Neuronal stem cell (in vitro differentiated cells): ENCODE results near the gene GPX1.

Experiments
- DNase-seq: peaks from one replicate; pipeline ENCODE4 v3.0.0-alpha.2; 2013; ENCODE audit warnings: low spot score
- H2AFZ ChIP-seq: one replicate; pipeline ENCODE4 v1.6.1; 2013; ENCODE audit warnings: mild to moderate bottlenecking, low read length, inconsistent platforms
- H2AK5ac ChIP-seq: 2 replicates; pipeline ENCODE4 v1.6.1; 2013; ENCODE audit warnings: low read depth, mild to moderate bottlenecking, inconsistent platforms, low read length, moderate library complexity, mixed read lengths
- H2BK120ac ChIP-seq: 2 replicates; pipeline ENCODE4 v1.6.1; 2013; ENCODE audit warnings: low read depth, mild to moderate bottlenecking, inconsistent platforms, low read length, moderate library complexity, mixed read lengths
- H2BK12ac ChIP-seq: one replicate; pipeline ENCODE4 v1.6.1; 2013; ENCODE audit warnings: low read length, inconsistent platforms
- H2BK15ac ChIP-seq: 2 replicates; pipeline ENCODE4 v1.6.1; 2013; ENCODE audit warnings: mild to moderate bottlenecking, low read length, inconsistent platforms, mixed read lengths
- H2BK5ac ChIP-seq: one replicate; pipeline ENCODE4 v1.6.1; 2013; ENCODE audit warnings: inconsistent platforms, mild to moderate bottlenecking, low read length, moderate library complexity
- H3K14ac ChIP-seq: one replicate; pipeline ENCODE4 v1.6.1; 2013; ENCODE audit warnings: low read length, inconsistent platforms
- H3K18ac ChIP-seq: 2 replicates; pipeline ENCODE4 v1.6.1; 2013; ENCODE audit warnings: low read length, inconsistent platforms
- H3K23ac ChIP-seq: 2 replicates; pipeline ENCODE4 v1.6.1; 2013; ENCODE audit warnings: low read depth, mild to moderate bottlenecking, mixed read lengths, low read length, inconsistent platforms; ENCODE audit not compliant: poor library complexity
- H3K27ac ChIP-seq: replicated peaks from 3 replicates; pipeline ENCODE4 v1.5.1; 2013; ENCODE audit warnings: low read length, inconsistent platforms
- H3K27me3 ChIP-seq, 3 experiments: 2 replicates each; pipeline ENCODE4 v1.6.1; 2013; ENCODE audit warnings: low read length in 3 of 3, mild to moderate bottlenecking in 2 of 3, inconsistent platforms in 1 of 3, low read depth in 1 of 3, mixed read lengths in 1 of 3, moderate library complexity in 1 of 3; ENCODE audit not compliant: control insufficient read depth in 3 of 3, insufficient read depth in 3 of 3
- H3K36me3 ChIP-seq, 2 donors: replicated peaks in 1 of 2; 2 replicates each; pipeline ENCODE4 v1.6.1; 2013; ENCODE audit warnings: low read length in 2 of 2; ENCODE audit not compliant: control insufficient read depth in 2 of 2, insufficient read depth in 2 of 2
- H3K4ac ChIP-seq: 2 replicates; pipeline ENCODE4 v1.6.1; 2013; ENCODE audit warnings: inconsistent platforms, mild to moderate bottlenecking, low read length, moderate library complexity
- H3K4me1 ChIP-seq, 2 donors: 1 replicate in 1 of 2; 2 replicates in 1 of 2; pipeline ENCODE4 v1.6.1; 2013; ENCODE audit warnings: low read length in 2 of 2, low read depth in 1 of 2; ENCODE audit not compliant: control insufficient read depth in 2 of 2, insufficient read depth in 1 of 2
- H3K4me2 ChIP-seq: one replicate; pipeline ENCODE4 v1.6.1; 2013; ENCODE audit warnings: mild to moderate bottlenecking, low read length, inconsistent platforms; ENCODE audit not compliant: insufficient read depth, poor library complexity, severe bottlenecking
- H3K4me3 ChIP-seq, 2 donors: 2 replicates each; pipeline ENCODE4 v1.5.1; 2013; ENCODE audit warnings: low read length in 2 of 2, mild to moderate bottlenecking in 2 of 2, inconsistent platforms in 1 of 2, moderate library complexity in 1 of 2
- H3K79me1 ChIP-seq: one replicate; pipeline ENCODE4 v1.6.1; 2013; ENCODE audit warnings: low read depth, mild to moderate bottlenecking, inconsistent platforms, low read length, moderate library complexity
- H3K9ac ChIP-seq: one replicate; pipeline ENCODE4 v1.6.1; 2013; ENCODE audit warnings: mild to moderate bottlenecking, low read depth, low read length, inconsistent platforms; ENCODE audit not compliant: poor library complexity
- H3K9me3 ChIP-seq, 2 donors: replicated peaks in 1 of 2; 2 replicates each; pipeline versions ENCODE3 to v1.6.1; 2013; ENCODE audit warnings: low read length in 2 of 2, mild to moderate bottlenecking in 2 of 2, inconsistent platforms in 1 of 2, low read depth in 1 of 2, mixed read lengths in 1 of 2, moderate library complexity in 1 of 2; ENCODE audit not compliant: control insufficient read depth in 2 of 2, insufficient read depth in 1 of 2
- H4K8ac ChIP-seq: one replicate; pipeline ENCODE4 v1.6.1; 2013; ENCODE audit warnings: low read depth, mild to moderate bottlenecking, inconsistent platforms, low read length, moderate library complexity
- H4K91ac ChIP-seq: one replicate; pipeline ENCODE4 v1.6.1; 2013; ENCODE audit warnings: low read length, low read depth, mild to moderate bottlenecking, inconsistent platforms; ENCODE audit not compliant: poor library complexity
- WGBS, 2 donors: extraction: QIAGEN DNeasy Blood & Tissue Kit; methylation state at CpG; one replicate each; pipeline ENCODE4 v1.1.7; 2013; ENCODE audit warnings: missing lambda C conversion rate in 2 of 2, mixed read lengths in 1 of 2; ENCODE audit not compliant: insufficient read length in 2 of 2, insufficient replicate concordance in 1 of 2; ENCODE audit errors: extremely low coverage in 2 of 2; 5-methylcytosine and 5-hydroxymethylcytosine counted together

Gene GPX1

DNA sequence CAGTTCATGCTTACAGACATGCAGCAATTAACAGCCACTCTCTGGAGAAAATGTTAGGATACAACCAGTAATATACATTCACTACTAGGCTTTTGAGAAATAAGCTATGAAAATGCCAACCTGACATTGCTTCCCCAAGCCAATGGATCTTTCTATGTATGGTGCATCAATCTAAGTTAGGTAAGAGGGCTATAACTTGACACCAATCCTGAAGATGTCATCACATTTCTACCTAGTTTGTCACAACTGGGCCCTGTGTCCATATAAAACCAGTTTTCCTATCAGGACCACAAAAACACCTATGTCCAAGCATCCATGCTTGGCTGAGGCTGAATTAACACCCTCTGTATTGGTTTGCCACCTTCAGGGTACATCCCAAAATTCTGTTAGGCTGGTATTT lies 13.8 kb upstream of the GPX1 start:
- H3K4ac ChIP-seq, result no peak overlapping the region
- no peak overlapping the region for H2BK15ac ChIP-seq
- H3K4me2 ChIP-seq, result no peak overlapping the region
- H3K9ac ChIP-seq, result no peak overlapping the region
- H3K4me1 ChIP-seq, result no peaks in the 10 kb centered on the region
- H3K23ac ChIP-seq, result no peak overlapping the region
- H3K27me3 ChIP-seq, result no peaks in the 10 kb centered on the region
- no peak overlapping the region for H3K14ac ChIP-seq
- no peak overlapping the region for H3K4me3 ChIP-seq
- peaks cover 4% of the 10 kb centered on the region for H3K79me1 ChIP-seq
- no peak overlapping the region for H2BK120ac ChIP-seq
- H2BK12ac ChIP-seq, result no peak overlapping the region
- H2AK5ac ChIP-seq, result no peak overlapping the region
- H3K36me3 ChIP-seq, result peaks cover 29 to 84% of the 10 kb centered on the region in 2 donors
- H4K8ac ChIP-seq, result no peak overlapping the region
- peaks cover 0 to 6% of the 10 kb centered on the region in 2 donors for H3K9me3 ChIP-seq
- no peak overlapping the region for H4K91ac ChIP-seq
- H2BK5ac ChIP-seq, result no peak overlapping the region
- no peak overlapping the region for H3K27ac ChIP-seq
- H2AFZ ChIP-seq, result no peak overlapping the region
- no peak for DNase-seq
- no peak overlapping the region for H3K18ac ChIP-seq

DNA sequence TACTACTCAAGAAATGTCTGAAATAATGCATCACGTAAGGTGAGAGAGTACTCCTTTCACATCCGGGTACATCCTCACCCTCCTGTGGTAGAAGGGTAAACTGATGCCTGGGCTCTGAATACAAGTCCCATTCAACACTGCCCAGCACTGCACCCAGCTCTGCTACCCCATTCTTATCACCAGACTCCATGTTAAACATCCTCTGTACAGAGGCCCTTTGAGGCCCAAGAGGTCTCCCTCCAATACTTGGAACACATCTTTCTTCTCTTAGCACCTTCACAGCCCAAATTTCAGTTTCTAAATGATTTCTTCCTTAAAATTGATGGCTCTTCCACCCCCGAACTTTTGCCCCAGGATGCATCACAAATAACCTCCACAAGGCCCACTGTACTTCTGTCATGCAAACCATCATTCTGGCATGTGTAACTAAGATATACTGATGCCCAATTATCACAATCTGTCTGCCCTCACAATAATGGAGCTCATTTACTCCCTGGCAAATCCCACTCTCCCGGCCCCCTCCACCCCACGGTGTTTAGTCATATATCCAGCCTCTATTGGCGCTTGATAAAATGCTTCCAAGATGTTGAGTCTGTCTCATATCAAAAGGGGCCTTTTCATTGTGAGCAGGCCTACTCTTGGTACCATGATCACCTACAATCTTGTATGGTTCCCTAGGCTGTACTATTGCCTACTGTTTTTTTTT lies 12.6 kb upstream of the GPX1 start:
- WGBS, 2 donors, result no CpG with 5 or more reads among the region's 6 CpGs
- Histone ChIP-seq H2BK120ac (no peak overlapping the region), H3K36me3 (peaks cover 35 to 92% of the 10 kb centered on the region in 2 donors), H3K79me1 (peaks cover 4% of the 10 kb centered on the region), H3K27me3 (no peaks in the 10 kb centered on the region), H3K4me1 (no peaks in the 10 kb centered on the region), H3K23ac (no peak overlapping the region), H2AFZ (no peak overlapping the region), H2BK5ac (no peak overlapping the region), H3K4ac (no peak overlapping the region), H2BK15ac (no peak overlapping the region), H3K9me3 (peaks cover 0 to 2% of the 10 kb centered on the region in 2 donors), H3K14ac (no peak overlapping the region), H4K8ac (no peak overlapping the region), H3K18ac (no peak overlapping the region), H4K91ac (no peak overlapping the region), H3K27ac (no peak overlapping the region), H3K9ac (no peak overlapping the region), H2BK12ac (no peak overlapping the region), H3K4me3 (peak overlapping the region in 1 of 2 donors; percentile 48), H2AK5ac (no peak overlapping the region), H3K4me2 (no peak overlapping the region)
- no peak for DNase-seq

DNA sequence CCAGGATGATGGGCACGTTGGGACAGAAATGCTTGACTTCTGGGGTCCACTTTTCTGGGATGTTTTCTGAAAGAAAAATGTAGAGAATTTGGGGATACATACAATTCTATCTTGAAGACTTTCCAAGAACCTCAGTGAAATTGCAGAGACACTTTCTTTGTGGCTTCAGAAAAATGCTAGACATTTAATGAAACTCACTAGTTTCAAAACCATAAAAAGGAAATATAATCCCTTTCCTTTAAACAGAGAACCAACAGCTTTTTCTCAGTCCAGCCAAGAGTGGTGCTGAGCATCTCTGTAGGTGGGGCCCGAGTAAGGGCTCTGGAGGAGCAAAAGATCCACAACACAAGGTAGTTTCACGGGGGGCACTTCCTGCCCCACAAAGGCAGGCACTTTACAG lies 4.4 kb upstream of the GPX1 start:
- H3K79me1 ChIP-seq, result peaks cover 1% of the 10 kb centered on the region
- H4K8ac ChIP-seq, result no peak overlapping the region
- H2BK120ac ChIP-seq, result no peak overlapping the region
- no peak overlapping the region for H2BK15ac ChIP-seq
- WGBS, 2 donors, result no CpG with 5 or more reads among the region's 3 CpGs
- H3K14ac ChIP-seq, result no peak overlapping the region
- H2BK12ac ChIP-seq, result no peak overlapping the region
- no peak overlapping the region for H3K4ac ChIP-seq
- no peak overlapping the region for H2AK5ac ChIP-seq
- H3K18ac ChIP-seq, result no peak overlapping the region
- peaks cover 30 to 81% of the 10 kb centered on the region in 2 donors for H3K36me3 ChIP-seq
- no peak overlapping the region for H2AFZ ChIP-seq
- DNase-seq, result no peak
- no peak overlapping the region for H3K9ac ChIP-seq
- peaks cover 7 to 8% of the 10 kb centered on the region in 2 donors for H3K4me1 ChIP-seq
- no peak overlapping the region for H3K4me2 ChIP-seq
- H3K27ac ChIP-seq, result no peak overlapping the region
- no peak overlapping the region for H4K91ac ChIP-seq
- no peak overlapping the region for H3K23ac ChIP-seq
- no peak overlapping the region for H3K4me3 ChIP-seq
- H3K9me3 ChIP-seq, result no peaks in the 10 kb centered on the region
- H2BK5ac ChIP-seq, result no peak overlapping the region
- no peaks in the 10 kb centered on the region for H3K27me3 ChIP-seq

DNA sequence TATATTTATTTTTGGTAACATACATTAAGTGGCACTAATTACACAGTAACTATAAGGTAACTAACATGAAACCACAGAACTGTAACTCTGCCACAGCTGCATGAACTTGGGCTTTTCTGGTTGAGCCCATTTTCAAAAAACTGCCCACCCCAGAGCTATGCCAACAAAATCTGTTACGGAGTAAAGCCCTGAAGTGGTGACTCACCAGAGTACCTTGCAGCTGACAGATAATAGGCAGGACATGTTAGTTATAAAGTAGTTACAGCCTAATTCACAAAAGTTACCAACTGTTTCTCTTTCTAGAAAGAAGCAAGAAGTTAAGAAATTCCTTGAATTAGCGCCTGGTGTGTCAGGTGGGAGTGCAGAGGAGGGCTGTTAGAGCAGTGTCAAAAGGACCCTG lies 1.5 kb upstream of the GPX1 start:
- Histone ChIP-seq H3K18ac (no peak overlapping the region), H3K4me3 (no peak overlapping the region), H3K27me3 (no peaks in the 10 kb centered on the region), H4K91ac (no peak overlapping the region), H2AFZ (no peak overlapping the region), H4K8ac (no peak overlapping the region), H3K9me3 (peaks cover 0 to 4% of the 10 kb centered on the region in 2 donors), H3K4me2 (no peak overlapping the region), H3K14ac (no peak overlapping the region), H3K4ac (no peak overlapping the region), H3K79me1 (peaks cover under 1% of the 10 kb centered on the region), H2BK15ac (no peak overlapping the region), H2BK5ac (no peak overlapping the region), H2BK120ac (no peak overlapping the region), H2AK5ac (no peak overlapping the region), H3K4me1 (peaks cover 7 to 10% of the 10 kb centered on the region in 2 donors), H2BK12ac (no peak overlapping the region), H3K36me3 (peaks cover 32 to 76% of the 10 kb centered on the region in 2 donors), H3K27ac (no peak overlapping the region), H3K9ac (no peak overlapping the region), H3K23ac (no peak overlapping the region)
- no CpG with 5 or more reads among the region's 2 CpGs for WGBS, 2 donors
- DNase-seq, result no peak
